WERI-Rb-1 (cell line): ENCODE data around the gene ZFP36.
A peak's percentile ranks its signal among the peaks of the same experiment; 100 is the strongest.

Experiments
- DNase-seq: peaks from one replicate; pipeline ENCODE4 v3.0.0-alpha.2; 2020
- H3K27ac ChIP-seq: fragments of 250-450 bp; sonication (Bioruptor Pico); 2 replicates; pipeline ENCODE4 v1.5.1; 2020; ENCODE audit warnings: mild to moderate bottlenecking, moderate library complexity
- H3K27me3 ChIP-seq: fragments of 250-450 bp; sonication (Bioruptor Pico); 2 replicates; pipeline ENCODE4 v1.5.1; 2021; ENCODE audit warnings: mild to moderate bottlenecking, low read depth, moderate library complexity; ENCODE audit not compliant: insufficient read depth, severe bottlenecking
- H3K36me3 ChIP-seq: fragments of 250-450 bp; sonication (Bioruptor Pico); 2 replicates; pipeline ENCODE4 v1.5.1; 2020; ENCODE audit warnings: mild to moderate bottlenecking, moderate library complexity
- H3K4me3 ChIP-seq: 2 replicates; pipeline ENCODE4 v1.5.1; 2011; ENCODE audit warnings: low read depth, mild to moderate bottlenecking, control low read depth, low read length
- H3K9me3 ChIP-seq: fragments of 250-450 bp; sonication (Bioruptor Pico); 2 replicates; pipeline ENCODE4 v1.5.1; 2021; ENCODE audit warnings: mild to moderate bottlenecking, moderate library complexity; ENCODE audit not compliant: severe bottlenecking
- TF ChIP-seq, protein P1 (sequence below): IDR thresholded peaks from 2 replicates; pipeline ENCODE4 v1.5.1; 2011; ENCODE audit warnings: low read depth, mild to moderate bottlenecking, control low read depth, inconsistent platforms, low read length

ZFP36 gene

DNA sequence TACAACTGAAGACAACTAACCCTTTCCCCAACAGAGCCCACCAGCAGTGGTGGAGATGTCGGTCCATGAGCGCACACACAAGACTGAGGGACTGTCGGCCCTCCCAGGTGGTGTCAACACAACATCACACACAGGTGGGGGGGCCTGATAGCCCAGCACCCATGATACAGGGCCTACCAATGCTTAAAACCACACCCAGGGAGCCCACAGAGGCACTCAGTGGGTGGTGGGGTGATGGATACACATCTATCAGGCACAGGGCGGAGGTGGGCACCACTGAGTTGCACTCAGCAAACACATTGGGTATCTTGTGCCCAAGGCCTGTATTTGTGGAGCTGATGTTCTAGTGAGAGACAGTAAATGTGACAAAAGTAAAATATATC is 7.0 kb upstream of the ZFP36 start:
- Histone ChIP-seq H3K27me3 (no peaks in the 10 kb centered on the region), H3K4me3 (no peak overlapping the region), H3K9me3 (no peaks in the 10 kb centered on the region), H3K27ac (no peak overlapping the region), H3K36me3 (peaks cover 12% of the 10 kb centered on the region)
- no peak for DNase-seq
- TF ChIP-seq, protein P1, sequence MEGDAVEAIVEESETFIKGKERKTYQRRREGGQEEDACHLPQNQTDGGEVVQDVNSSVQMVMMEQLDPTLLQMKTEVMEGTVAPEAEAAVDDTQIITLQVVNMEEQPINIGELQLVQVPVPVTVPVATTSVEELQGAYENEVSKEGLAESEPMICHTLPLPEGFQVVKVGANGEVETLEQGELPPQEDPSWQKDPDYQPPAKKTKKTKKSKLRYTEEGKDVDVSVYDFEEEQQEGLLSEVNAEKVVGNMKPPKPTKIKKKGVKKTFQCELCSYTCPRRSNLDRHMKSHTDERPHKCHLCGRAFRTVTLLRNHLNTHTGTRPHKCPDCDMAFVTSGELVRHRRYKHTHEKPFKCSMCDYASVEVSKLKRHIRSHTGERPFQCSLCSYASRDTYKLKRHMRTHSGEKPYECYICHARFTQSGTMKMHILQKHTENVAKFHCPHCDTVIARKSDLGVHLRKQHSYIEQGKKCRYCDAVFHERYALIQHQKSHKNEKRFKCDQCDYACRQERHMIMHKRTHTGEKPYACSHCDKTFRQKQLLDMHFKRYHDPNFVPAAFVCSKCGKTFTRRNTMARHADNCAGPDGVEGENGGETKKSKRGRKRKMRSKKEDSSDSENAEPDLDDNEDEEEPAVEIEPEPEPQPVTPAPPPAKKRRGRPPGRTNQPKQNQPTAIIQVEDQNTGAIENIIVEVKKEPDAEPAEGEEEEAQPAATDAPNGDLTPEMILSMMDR: no peak

GRCh38 chr19:39400061-39400460 is 6.6 kb upstream of the ZFP36 start:
- DNase-seq: no peak
- Histone ChIP-seq H3K9me3 (no peaks in the 10 kb centered on the region), H3K27me3 (no peaks in the 10 kb centered on the region), H3K4me3 (no peak overlapping the region), H3K27ac (no peak overlapping the region), H3K36me3 (peaks cover 9% of the 10 kb centered on the region)
- TF ChIP-seq, protein P1: no peak

- Histone ChIP-seq H3K27ac (no peak overlapping the region), H3K36me3 (peaks cover 6% of the 10 kb centered on the region), H3K4me3 (no peak overlapping the region), H3K9me3 (no peaks in the 10 kb centered on the region), H3K27me3 (no peaks in the 10 kb centered on the region)
- TF ChIP-seq, protein P1: no peak
- DNase-seq: no peak
These were observed 5.5 kb upstream of the ZFP36 start for GRCh38 chr19:39401070-39401548.

GRCh38 chr19:39401549-39402345 is 4.9 kb upstream of the ZFP36 start:
- Histone ChIP-seq H3K27ac (peak overlapping the region; percentile 87), H3K36me3 (peaks cover 6% of the 10 kb centered on the region), H3K4me3 (no peak overlapping the region), H3K9me3 (no peaks in the 10 kb centered on the region), H3K27me3 (no peaks in the 10 kb centered on the region)
- TF ChIP-seq, protein P1: no peak
- no peak for DNase-seq

GRCh38 chr19:39402346-39403300 is 4.0 kb upstream of the ZFP36 start:
- peak; percentile 81 for DNase-seq
- TF ChIP-seq, protein P1: no peak
- H3K27ac ChIP-seq: peak overlapping the region; percentile 87
- H3K9me3 ChIP-seq: no peaks in the 10 kb centered on the region
- no peaks in the 10 kb centered on the region for H3K27me3 ChIP-seq
- H3K4me3 ChIP-seq: peak overlapping the region; percentile 68
- H3K36me3 ChIP-seq: peaks cover 6% of the 10 kb centered on the region
